ENCODE data around the gene PPP4R1.

The PPP4R1 gene

GRCh38 chr18:9545029-9545428 lies 69.3 kb downstream of the PPP4R1 start:
- DNase-seq = no peak

GRCh38 chr18:9542924-9543323 lies 71.4 kb downstream of the PPP4R1 start:
- no peak for DNase-seq

GRCh38 chr18:9539938-9540337 lies 74.4 kb downstream of the PPP4R1 start:
- DNase-seq = no peak

- no peak for DNase-seq
Measured at GRCh38 chr18:9539283-9539682, 75.1 kb downstream of the PPP4R1 start.

- DNase-seq = no peak
Measured at GRCh38 chr18:9537677-9538076, 76.7 kb downstream of the PPP4R1 start.

GRCh38 chr18:9536354-9537152 lies 77.8 kb downstream of the PPP4R1 start:
- no peak for DNase-seq

GRCh38 chr18:9535430-9535991 lies 78.8 kb downstream of the PPP4R1 start:
- DNase-seq = no peak

GRCh38 chr18:9534844-9535243 lies 79.5 kb downstream of the PPP4R1 start:
- no peak for DNase-seq

GRCh38 chr18:9531791-9532410 lies 82.5 kb downstream of the PPP4R1 start:
- no peak for DNase-seq

GRCh38 chr18:9530226-9531009 lies 83.9 kb downstream of the PPP4R1 start:
- DNase-seq = no peak

GRCh38 chr18:9526458-9526857 lies 87.9 kb downstream of the PPP4R1 start:
- no peak for DNase-seq

- DNase-seq = no peak
Measured at GRCh38 chr18:9522952-9523351, 91.4 kb downstream of the PPP4R1 start.

- DNase-seq = no peak
Measured at GRCh38 chr18:9521770-9522169, 92.6 kb downstream of the PPP4R1 start.

GRCh38 chr18:9520666-9521065 lies 93.7 kb downstream of the PPP4R1 start:
- no peak for DNase-seq

- no peak for DNase-seq
Measured at GRCh38 chr18:9519399-9519798, 95.0 kb downstream of the PPP4R1 start.

- no peak for DNase-seq
Measured at GRCh38 chr18:9517869-9518268, 96.5 kb downstream of the PPP4R1 start.

GRCh38 chr18:9516437-9517064 lies 97.8 kb downstream of the PPP4R1 start:
- DNase-seq = no peak

- DNase-seq = no peak
Measured at GRCh38 chr18:9513971-9514512, 100.3 kb downstream of the PPP4R1 start.

- no peak for DNase-seq
Measured at GRCh38 chr18:9508446-9509025, 105.8 kb downstream of the PPP4R1 start.

GRCh38 chr18:9507565-9508088 lies 106.7 kb downstream of the PPP4R1 start:
- no peak for DNase-seq

- no peak for DNase-seq
Measured at GRCh38 chr18:9506046-9506792, 108.1 kb downstream of the PPP4R1 start.

All from activated gamma-delta T cell treated with Interleukin-2 at 50 U/mL for 16 hours (primary cell).